Activated T-cell treated with anti-CD3 and anti-CD28 coated beads, Interleukin-2, amount 50 U/mL, for 72 hours (primary cell): Measurements from ENCODE around the gene SEMA4D. TPM values are rescaled to one million over a fixed set of nuclear protein-coding genes. Genes with fewer than 3 reads are reported as not detected.

Source experiments
- ATAC-seq, 2 donors: fragments of 150-1000 bp; cut with Tn5 transposase; replicated peaks in 1 of 2; 2 replicates each; pipeline ENCODE4 v1.10.0; 2021; ENCODE audit warnings: moderate library complexity in 2 of 2, mild to moderate bottlenecking in 1 of 2
- DNase-seq, 2 donors: peaks; one replicate each; pipeline ENCODE4 v3.0.0; 2021 to 2022; ENCODE audit warnings: mixed read lengths in 1 of 2
- H3K27ac Mint-ChIP-seq: one replicate; pipeline ENCODE4 v1.8.0; 2022; ENCODE audit warnings: mild to moderate bottlenecking, moderate library complexity, mixed read lengths
- H3K27me3 Mint-ChIP-seq: one replicate; pipeline ENCODE4 v1.8.0; 2022; ENCODE audit warnings: low read depth, mixed read lengths
- H3K36me3 Mint-ChIP-seq, 2 donors: one replicate each; pipeline ENCODE4 v1.8.0; 2022; ENCODE audit warnings: mixed read lengths in 2 of 2, mild to moderate bottlenecking in 1 of 2; ENCODE audit not compliant: insufficient read depth in 2 of 2
- H3K4me1 Mint-ChIP-seq: one replicate; pipeline ENCODE4 v1.8.0; 2022; ENCODE audit warnings: low read depth, mixed read lengths
- H3K4me3 Mint-ChIP-seq, 2 donors: one replicate each; pipeline ENCODE4 v1.8.0; 2022; ENCODE audit warnings: mild to moderate bottlenecking in 2 of 2, mixed read lengths in 2 of 2, moderate library complexity in 2 of 2
- H3K9me3 Mint-ChIP-seq, 2 donors: one replicate each; pipeline ENCODE4 v1.8.0; 2022; ENCODE audit warnings: mixed read lengths in 2 of 2
- total RNA-seq, 2 donors: library from RNA; stranded (reverse); gene quantifications; one replicate each; pipeline ENCODE4 v1.2.3, GENCODE V29; 2022

The SEMA4D gene
- total RNA-seq, 2 donors from 2014 or later = 182 to 198 TPM

- ATAC-seq (no peak), DNase-seq (no peak)
- peak overlapping the region; percentile 68 for H3K27ac Mint-ChIP-seq
- H3K27me3 Mint-ChIP-seq = no peaks in the 10 kb centered on the region
- H3K9me3 Mint-ChIP-seq = no peaks in the 10 kb centered on the region
- peak overlapping the region; percentile 20 to 33 for H3K4me3 Mint-ChIP-seq
- peaks cover 0 to 2% of the 10 kb centered on the region in 2 donors for H3K36me3 Mint-ChIP-seq
- H3K4me1 Mint-ChIP-seq = peaks cover 94% of the 10 kb centered on the region
Measured at GRCh38 chr9:89534515-89535287, 36.8 kb upstream of the SEMA4D start.

- H3K27ac Mint-ChIP-seq = no peak overlapping the region
- H3K4me3 Mint-ChIP-seq = no peak overlapping the region
- peaks cover 94% of the 10 kb centered on the region for H3K4me1 Mint-ChIP-seq
- peaks cover 0 to 2% of the 10 kb centered on the region in 2 donors for H3K36me3 Mint-ChIP-seq
- DNase-seq (no peak), ATAC-seq (no peak)
- H3K27me3 Mint-ChIP-seq = no peaks in the 10 kb centered on the region
- no peaks in the 10 kb centered on the region for H3K9me3 Mint-ChIP-seq
Measured at GRCh38 chr9:89533411-89534095, 35.6 kb upstream of the SEMA4D start.

- peak overlapping the region; percentile 7 to 29 for H3K4me3 Mint-ChIP-seq
- H3K36me3 Mint-ChIP-seq = peaks cover 2 to 6% of the 10 kb centered on the region in 2 donors
- peaks cover 0 to 5% of the 10 kb centered on the region in 2 donors for H3K9me3 Mint-ChIP-seq
- peaks cover 94% of the 10 kb centered on the region for H3K4me1 Mint-ChIP-seq
- H3K27me3 Mint-ChIP-seq = no peaks in the 10 kb centered on the region
- H3K27ac Mint-ChIP-seq = peak overlapping the region; percentile 47
- DNase-seq (no peak), ATAC-seq (no peak)
Measured at GRCh38 chr9:89532944-89533343, 35.0 kb upstream of the SEMA4D start.

GRCh38 chr9:89532478-89532877 lies 34.6 kb upstream of the SEMA4D start:
- peak overlapping the region in 1 of 2 donors; percentile 7 for H3K4me3 Mint-ChIP-seq
- peaks cover 94% of the 10 kb centered on the region for H3K4me1 Mint-ChIP-seq
- peaks cover 0 to 5% of the 10 kb centered on the region in 2 donors for H3K9me3 Mint-ChIP-seq
- DNase-seq = peak; percentile 40 to 56
- peak overlapping the region; percentile 47 for H3K27ac Mint-ChIP-seq
- ATAC-seq = peak; percentile 54 to 69
- H3K27me3 Mint-ChIP-seq = no peaks in the 10 kb centered on the region
- peaks cover 2 to 6% of the 10 kb centered on the region in 2 donors for H3K36me3 Mint-ChIP-seq

- Mint-ChIP-seq H3K4me3 (no peak overlapping the region), H3K36me3 (peaks cover 2 to 6% of the 10 kb centered on the region in 2 donors), H3K27me3 (no peaks in the 10 kb centered on the region), H3K9me3 (peaks cover 0 to 5% of the 10 kb centered on the region in 2 donors), H3K4me1 (peaks cover 94% of the 10 kb centered on the region), H3K27ac (no peak overlapping the region)
- DNase-seq (no peak), ATAC-seq (no peak)
Measured at GRCh38 chr9:89531766-89532165, 33.9 kb upstream of the SEMA4D start.

GRCh38 chr9:89530726-89531125 lies 32.8 kb upstream of the SEMA4D start:
- Mint-ChIP-seq H3K4me1 (peaks cover 95% of the 10 kb centered on the region), H3K36me3 (peaks cover 2 to 6% of the 10 kb centered on the region in 2 donors), H3K4me3 (no peak overlapping the region), H3K27ac (no peak overlapping the region), H3K9me3 (peaks cover 0 to 5% of the 10 kb centered on the region in 2 donors), H3K27me3 (no peaks in the 10 kb centered on the region)
- no peak for ATAC-seq
- DNase-seq = no peak

- ATAC-seq (peak; percentile 44 to 49), DNase-seq (no peak)
- Mint-ChIP-seq H3K4me3 (peak overlapping the region; percentile 11 to 63), H3K27ac (no peak overlapping the region), H3K27me3 (no peaks in the 10 kb centered on the region), H3K36me3 (peaks cover 0 to 6% of the 10 kb centered on the region in 2 donors), H3K4me1 (peaks cover 95% of the 10 kb centered on the region), H3K9me3 (peaks cover 0 to 5% of the 10 kb centered on the region in 2 donors)
Measured at GRCh38 chr9:89529243-89530035, 31.5 kb upstream of the SEMA4D start.

GRCh38 chr9:89528540-89528939 lies 30.6 kb upstream of the SEMA4D start:
- ATAC-seq = no peak
- Mint-ChIP-seq H3K4me1 (peaks cover 98% of the 10 kb centered on the region), H3K36me3 (peaks cover 0 to 6% of the 10 kb centered on the region in 2 donors), H3K9me3 (peaks cover 0 to 5% of the 10 kb centered on the region in 2 donors), H3K4me3 (peak overlapping the region; percentile 21 to 63), H3K27ac (peak overlapping the region; percentile 5), H3K27me3 (no peaks in the 10 kb centered on the region)
- DNase-seq = no peak

GRCh38 chr9:89528131-89528530 lies 30.2 kb upstream of the SEMA4D start:
- Mint-ChIP-seq H3K9me3 (peaks cover 0 to 5% of the 10 kb centered on the region in 2 donors), H3K27me3 (no peaks in the 10 kb centered on the region), H3K36me3 (peaks cover 0 to 6% of the 10 kb centered on the region in 2 donors), H3K4me1 (peaks cover 98% of the 10 kb centered on the region), H3K27ac (peak overlapping the region; percentile 5), H3K4me3 (peak overlapping the region; percentile 21 to 63)
- no peak for ATAC-seq
- DNase-seq = no peak

- Mint-ChIP-seq H3K27ac (no peak overlapping the region), H3K4me1 (peaks cover 98% of the 10 kb centered on the region)
Measured at GRCh38 chr9:89527084-89527483, 29.2 kb upstream of the SEMA4D start.

GRCh38 chr9:89526667-89527066 lies 28.8 kb upstream of the SEMA4D start:
- DNase-seq (no peak), ATAC-seq (no peak)
- Mint-ChIP-seq H3K4me3 (no peak overlapping the region), H3K27ac (no peak overlapping the region), H3K4me1 (peaks cover 100% of the 10 kb centered on the region), H3K9me3 (peaks cover 0 to 5% of the 10 kb centered on the region in 2 donors), H3K27me3 (no peaks in the 10 kb centered on the region), H3K36me3 (peaks cover 0 to 6% of the 10 kb centered on the region in 2 donors)

More at GRCh38 chr9:89527084-89527483, 29.2 kb upstream of the SEMA4D start:
- no peak for ATAC-seq
- no peak for DNase-seq
- Mint-ChIP-seq H3K36me3 (peaks cover 0 to 6% of the 10 kb centered on the region in 2 donors), H3K4me3 (no peak overlapping the region), H3K27me3 (no peaks in the 10 kb centered on the region), H3K9me3 (peaks cover 0 to 5% of the 10 kb centered on the region in 2 donors)

GRCh38 chr9:89525446-89526374 lies 27.8 kb upstream of the SEMA4D start:
- DNase-seq = no peak
- Mint-ChIP-seq H3K36me3 (peaks cover 0 to 6% of the 10 kb centered on the region in 2 donors), H3K9me3 (peaks cover 0 to 5% of the 10 kb centered on the region in 2 donors), H3K4me1 (peaks cover 99% of the 10 kb centered on the region), H3K4me3 (no peak overlapping the region), H3K27me3 (no peaks in the 10 kb centered on the region), H3K27ac (no peak overlapping the region)
- no peak for ATAC-seq
